K562 (cell line): ENCODE measurements around the gene STOM. TPM values are rescaled to one million over a fixed set of nuclear protein-coding genes. Genes with fewer than 3 reads are reported as not detected.

Source experiments
- ARID2 ChIP-seq: fragments of 450-650 bp; IDR thresholded peaks from 2 replicates; pipeline ENCODE4 v1.6.1; 2017; ENCODE audit warnings: antibody characterized with exemption, mild to moderate bottlenecking
- E2F1 ChIP-seq: sonication (generic); formaldehyde crosslinking; IDR thresholded peaks from 2 replicates; pipeline ENCODE4 v1.8.1; 2023; ENCODE audit warnings: mild to moderate bottlenecking, missing genetic modification reagents, moderate library complexity
- HEY1 ChIP-seq: fragments of 250-450 bp; sonication (Bioruptor Pico); IDR thresholded peaks from 2 replicates; pipeline ENCODE4 v1.5.0; 2020; ENCODE audit warnings: mild to moderate bottlenecking, moderate library complexity, borderline replicate concordance
- KLF13 ChIP-seq: fragments of 450-650 bp; IDR thresholded peaks from 2 replicates; pipeline ENCODE4 v1.6.1; 2016; ENCODE audit warnings: missing genetic modification characterization, low read depth, mild to moderate bottlenecking, missing compliant biosample characterization, moderate library complexity, borderline replicate concordance
- MEIS2 ChIP-seq: fragments of 450-650 bp; IDR thresholded peaks from 2 replicates; pipeline ENCODE4 v1.6.1; 2014; ENCODE audit warnings: mild to moderate bottlenecking; ENCODE audit not compliant: partially characterized antibody
- PBX2 ChIP-seq, 2 experiments: IDR thresholded peaks in 1 of 2; conservative IDR thresholded peaks in 1 of 2; 2 replicates each; pipeline ENCODE4 v1.6.1; 2016; ENCODE audit warnings: low read depth in 2 of 2, mild to moderate bottlenecking in 1 of 2, missing compliant biosample characterization in 1 of 2, missing genetic modification characterization in 1 of 2, moderate library complexity in 1 of 2
- PHF20 ChIP-seq: fragments of 450-650 bp; IDR thresholded peaks from 2 replicates; pipeline ENCODE4 v1.6.1; 2018; ENCODE audit not compliant: partially characterized antibody
- PYGO2 ChIP-seq: fragments of 450-650 bp; IDR thresholded peaks from 2 replicates; pipeline ENCODE4 v1.6.1; 2016; ENCODE audit warnings: mild to moderate bottlenecking, missing genetic modification characterization, moderate library complexity, missing compliant biosample characterization
- SIN3A ChIP-seq, 2 experiments: fragments of 150-350 bp in 1 of 2; IDR thresholded peaks; 2 replicates each; pipeline ENCODE4 v1.6.1; 2011 to 2016; ENCODE audit warnings: borderline replicate concordance in 2 of 2, low read depth in 2 of 2, low read length in 2 of 2, mild to moderate bottlenecking in 2 of 2, moderate library complexity in 2 of 2; ENCODE audit not compliant: control insufficient read depth in 1 of 2
- ZC3H8 ChIP-seq: fragments of 450-650 bp; IDR thresholded peaks from 2 replicates; pipeline ENCODE4 v1.6.1; 2017
- ZNF592 ChIP-seq: fragments of 450-650 bp; IDR thresholded peaks from 2 replicates; pipeline ENCODE4 v1.6.1; 2017; ENCODE audit warnings: antibody characterized with exemption, mild to moderate bottlenecking
- polyA plus RNA-seq, 8 experiments: library from polyadenylated mRNA; depleted of rRNA in 4 of 8; stranded (reverse) in 5 of 8; unstranded in 3 of 8; fragments of >200 nt; fragmentation: Nextera tagmentation in 2 of 8; fragmentation: Illumina TruSeq in 1 of 8; extraction: Ambion mirVana in 2 of 8; extraction: Trizol in 1 of 8; gene quantifications; 2 replicates each; pipeline versions ENCODE4 v1.2.1 to v1.2.3, GENCODE V29; 2011 to 2014; ENCODE audit warnings: inconsistent platforms in 1 of 8, missing spikeins in 1 of 8
- total RNA-seq, 7 experiments: library from RNA; depleted of rRNA in 6 of 7; stranded (reverse); fragments of >200 nt in 6 of 7; fragmentation: Illumina TruSeq in 2 of 7; extraction: Trizol in 2 of 7; gene quantifications; 2 replicates each; pipeline versions ENCODE4 v1.2.1 to v1.2.3, GENCODE V29; 2011 to 2021; ENCODE audit warnings: low replicate concordance in 1 of 7

Gene STOM
- total and polyA plus RNA-seq, 9 of the 15 experiments (the other 6 are each of a cell fraction or from before 2014, with no cell fraction given) = 23.2 to 140 (median 43.9) TPM

- 0 out of 2 replicates have a peak, but pooled peaks have one; percentile 51 for TF ChIP-seq ZNF592
- no peak for TF ChIP-seq HEY1 (CRISPR knock-in tag)
- TF ChIP-seq ARID2 = peak; percentile 68; the same call in 1 of the 2 replicates
- peak; percentile 81 for TF ChIP-seq MEIS2
- TF ChIP-seq E2F1 (CRISPR knock-in tag) = no peak
- TF ChIP-seq KLF13 (tag) = no peak
- no peak for TF ChIP-seq PBX2 (CRISPR knock-in tag; IDR thresholded peaks at IDR 0.05; ENCODE audit: low read depth)
- peak; percentile 61 for TF ChIP-seq PBX2 (tag; conservative IDR thresholded peaks at IDR 0.05; ENCODE audit: low read depth)
- no peak for TF ChIP-seq PYGO2 (tag)
- no peak for TF ChIP-seq SIN3A (IDR thresholded peaks at IDR 0.05; ENCODE audit: borderline replicate concordance in 2 of 2, control insufficient read depth in 1 of 2, low read depth in 2 of 2, low read length in 2 of 2)
- no peak for TF ChIP-seq PHF20
- TF ChIP-seq ZC3H8 = no peak
Measured at GRCh38 chr9:121399883-121400607, 30.0 kb upstream of the STOM start (continued).
